ENCODE data around the gene PLAAT5. TPM values are rescaled to one million over a fixed set of nuclear protein-coding genes. Genes with fewer than 3 reads are reported as not detected.

The PLAAT5 gene
- total RNA-seq, 1 donor from 2014 or later = not detected

- DNase-seq (ENCODE audit: low read depth) (no peak), FAIRE-seq (no peak)
- Histone ChIP-seq H3K36me3 (ENCODE audit: control insufficient read depth, insufficient read depth, low read length) (no peaks in the 10 kb centered on the region), H3K4me3 (ENCODE audit: low read depth, low read length) (no peak overlapping the region), H3K27me3 (ENCODE audit: control insufficient read depth, insufficient read depth, low read length) (no peaks in the 10 kb centered on the region)
- TF ChIP-seq CTCF (IDR thresholded peaks at IDR 0.05; ENCODE audit: insufficient read depth, low read length, severe bottlenecking) = no peak
Observed at GRCh38 chr11:63527667-63528066, 36.7 kb upstream of the PLAAT5 start.

GRCh38 chr11:63523151-63523550, 32.2 kb upstream of the PLAAT5 start:
- FAIRE-seq (no peak), DNase-seq (ENCODE audit: low read depth) (no peak)
- Histone ChIP-seq H3K27me3 (ENCODE audit: control insufficient read depth, insufficient read depth, low read length) (no peaks in the 10 kb centered on the region), H3K36me3 (ENCODE audit: control insufficient read depth, insufficient read depth, low read length) (no peaks in the 10 kb centered on the region), H3K4me3 (ENCODE audit: low read depth, low read length) (no peak overlapping the region)
- no peak for TF ChIP-seq CTCF (IDR thresholded peaks at IDR 0.05; ENCODE audit: insufficient read depth, low read length, severe bottlenecking)

- no peak for TF ChIP-seq CTCF (IDR thresholded peaks at IDR 0.05; ENCODE audit: insufficient read depth, low read length, severe bottlenecking)
- H3K4me3 ChIP-seq (ENCODE audit: low read depth, low read length) = no peak overlapping the region
- FAIRE-seq (no peak), DNase-seq (ENCODE audit: low read depth) (no peak)
- no peaks in the 10 kb centered on the region for H3K27me3 ChIP-seq (ENCODE audit: control insufficient read depth, insufficient read depth, low read length)
- H3K36me3 ChIP-seq (ENCODE audit: control insufficient read depth, insufficient read depth, low read length) = no peaks in the 10 kb centered on the region
Observed at GRCh38 chr11:63521896-63522295, 30.9 kb upstream of the PLAAT5 start.

- FAIRE-seq (no peak), DNase-seq (ENCODE audit: low read depth) (no peak)
- no peak for TF ChIP-seq CTCF (IDR thresholded peaks at IDR 0.05; ENCODE audit: insufficient read depth, low read length, severe bottlenecking)
- Histone ChIP-seq H3K36me3 (ENCODE audit: control insufficient read depth, insufficient read depth, low read length) (no peaks in the 10 kb centered on the region), H3K4me3 (ENCODE audit: low read depth, low read length) (no peak overlapping the region), H3K27me3 (ENCODE audit: control insufficient read depth, insufficient read depth, low read length) (no peaks in the 10 kb centered on the region)
Observed at GRCh38 chr11:63520606-63521170, 29.7 kb upstream of the PLAAT5 start.

- Histone ChIP-seq H3K4me3 (ENCODE audit: low read depth, low read length) (no peak overlapping the region), H3K36me3 (ENCODE audit: control insufficient read depth, insufficient read depth, low read length) (no peaks in the 10 kb centered on the region), H3K27me3 (ENCODE audit: control insufficient read depth, insufficient read depth, low read length) (no peaks in the 10 kb centered on the region)
- no peak for FAIRE-seq
- TF ChIP-seq CTCF (IDR thresholded peaks at IDR 0.05; ENCODE audit: insufficient read depth, low read length, severe bottlenecking) = no peak
- no peak for DNase-seq (ENCODE audit: low read depth)
Observed at GRCh38 chr11:63518548-63518947, 27.6 kb upstream of the PLAAT5 start.

GRCh38 chr11:63517156-63517555, 26.2 kb upstream of the PLAAT5 start:
- Histone ChIP-seq H3K36me3 (ENCODE audit: control insufficient read depth, insufficient read depth, low read length) (no peaks in the 10 kb centered on the region), H3K4me3 (ENCODE audit: low read depth, low read length) (no peak overlapping the region), H3K27me3 (ENCODE audit: control insufficient read depth, insufficient read depth, low read length) (no peaks in the 10 kb centered on the region)
- no peak for TF ChIP-seq CTCF (IDR thresholded peaks at IDR 0.05; ENCODE audit: insufficient read depth, low read length, severe bottlenecking)
- no peak for FAIRE-seq
- no peak for DNase-seq (ENCODE audit: low read depth)

Measured in bronchial epithelial cell (primary cell).